ENCODE measurements around the gene DRAM1. TPM values are rescaled to one million over a fixed set of nuclear protein-coding genes. Genes with fewer than 3 reads are reported as not detected.
"Not testable (repeated sequence)": the region's sequence is repeated elsewhere in the genome, so short reads cannot be mapped to it uniquely, and the experiment has no call there.

DRAM1 gene
- total and polyA plus RNA-seq, 2 donors (not counting 1 experiment from before 2014, with no cell fraction given) = 155 to 184 TPM

DNA sequence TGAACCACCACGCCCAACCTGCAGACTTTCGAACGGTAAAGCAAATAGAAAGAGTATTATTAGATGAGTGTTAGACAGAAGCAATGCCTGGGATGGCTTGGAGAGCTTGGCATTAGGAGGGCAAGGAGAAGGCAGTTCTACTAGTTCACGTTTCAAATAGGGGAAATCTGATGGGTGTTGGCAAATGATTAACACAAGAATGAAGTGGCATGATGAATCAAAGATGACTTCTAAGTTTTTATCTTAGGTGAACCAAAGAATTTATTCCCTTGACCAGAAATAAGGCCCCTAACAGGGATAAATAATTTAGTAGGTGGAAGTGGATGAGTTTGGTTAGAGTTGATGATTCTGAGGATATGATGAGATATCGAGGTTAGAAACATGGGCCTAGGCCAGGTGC lies 38.5 kb downstream of the DRAM1 start:
- no peak overlapping the region for H2AFZ ChIP-seq (ENCODE audit: low read length)
- H3K79me2 ChIP-seq (ENCODE audit: control insufficient read depth, insufficient read depth, low read length) = no peaks in the 10 kb centered on the region
- peaks cover 2% of the 10 kb centered on the region for H3K4me1 ChIP-seq (ENCODE audit: control insufficient read depth, extremely low read depth, insufficient read depth, low read length)
- H3K9me3 ChIP-seq (ENCODE audit: control insufficient read depth, insufficient read depth, low read depth, low read length) = no peaks in the 10 kb centered on the region
- TF ChIP-seq EZH2 (IDR thresholded peaks at IDR 0.05; ENCODE audit: low read length, missing control alignments) = no peak
- no peak for TF ChIP-seq CTCF (conservative IDR thresholded peaks at IDR 0.05 in 1 of 2, IDR thresholded peaks at IDR 0.05 in 1 of 2; ENCODE audit: low read depth in 1 of 2, low read length in 2 of 2)
- no peak overlapping the region for H3K9ac ChIP-seq (ENCODE audit: insufficient read depth, low read length)
- H3K4me3 ChIP-seq (replicated peaks in 1 of 4; ENCODE audit: control extremely low read depth in 1 of 4, insufficient read depth in 1 of 4, low read depth in 3 of 4, low read length in 4 of 4) = no peak overlapping the region
- no peaks in the 10 kb centered on the region for H3K27me3 ChIP-seq (ENCODE audit: control insufficient read depth, insufficient read depth, low read length)
- no peak overlapping the region for H3K27ac ChIP-seq (ENCODE audit: insufficient read depth, low read length)
- no peaks in the 10 kb centered on the region for H4K20me1 ChIP-seq (ENCODE audit: control insufficient read depth, extremely low read depth, insufficient read depth, low read length)
- H3K4me2 ChIP-seq (ENCODE audit: extremely low read depth, insufficient read depth, low read length) = no peak overlapping the region
- no peak for DNase-seq (ENCODE audit: low read depth in 2 of 2)
- H3K36me3 ChIP-seq (ENCODE audit: control insufficient read depth, insufficient read depth, low read length) = peaks cover 2% of the 10 kb centered on the region

- not testable (repeated sequence) for H3K79me2 ChIP-seq (ENCODE audit: control insufficient read depth, insufficient read depth, low read length); H3K27ac ChIP-seq (ENCODE audit: insufficient read depth, low read length); H4K20me1 ChIP-seq (ENCODE audit: control insufficient read depth, extremely low read depth, insufficient read depth, low read length); H3K4me3 ChIP-seq (replicated peaks in 1 of 4; ENCODE audit: control extremely low read depth in 1 of 4, insufficient read depth in 1 of 4, low read depth in 3 of 4, low read length in 4 of 4); H3K9me3 ChIP-seq (ENCODE audit: control insufficient read depth, insufficient read depth, low read depth, low read length); H3K4me2 ChIP-seq (ENCODE audit: extremely low read depth, insufficient read depth, low read length); H2AFZ ChIP-seq (ENCODE audit: low read length); DNase-seq (ENCODE audit: low read depth in 2 of 2); H3K9ac ChIP-seq (ENCODE audit: insufficient read depth, low read length); H3K4me1 ChIP-seq (ENCODE audit: control insufficient read depth, extremely low read depth, insufficient read depth, low read length); H3K27me3 ChIP-seq (ENCODE audit: control insufficient read depth, insufficient read depth, low read length); H3K36me3 ChIP-seq (ENCODE audit: control insufficient read depth, insufficient read depth, low read length)
These were observed 41.4 kb downstream of the DRAM1 start for GRCh38 chr12:101918805-101919204.

- TF ChIP-seq CTCF (conservative IDR thresholded peaks at IDR 0.05 in 1 of 2, IDR thresholded peaks at IDR 0.05 in 1 of 2; ENCODE audit: low read depth in 1 of 2, low read length in 2 of 2) = no peak
- no peak for TF ChIP-seq EZH2 (IDR thresholded peaks at IDR 0.05; ENCODE audit: low read length, missing control alignments)
- Histone ChIP-seq H3K9ac (ENCODE audit: insufficient read depth, low read length) (no peak overlapping the region), H3K36me3 (ENCODE audit: control insufficient read depth, insufficient read depth, low read length) (peaks cover 2% of the 10 kb centered on the region), H4K20me1 (ENCODE audit: control insufficient read depth, extremely low read depth, insufficient read depth, low read length) (no peaks in the 10 kb centered on the region), H3K4me1 (ENCODE audit: control insufficient read depth, extremely low read depth, insufficient read depth, low read length) (peaks cover 3% of the 10 kb centered on the region), H3K4me3 (replicated peaks in 1 of 4; ENCODE audit: control extremely low read depth in 1 of 4, insufficient read depth in 1 of 4, low read depth in 3 of 4, low read length in 4 of 4) (no peak overlapping the region), H2AFZ (ENCODE audit: low read length) (no peak overlapping the region), H3K9me3 (ENCODE audit: control insufficient read depth, insufficient read depth, low read depth, low read length) (no peaks in the 10 kb centered on the region), H3K27me3 (ENCODE audit: control insufficient read depth, insufficient read depth, low read length) (no peaks in the 10 kb centered on the region), H3K4me2 (ENCODE audit: extremely low read depth, insufficient read depth, low read length) (no peak overlapping the region), H3K79me2 (ENCODE audit: control insufficient read depth, insufficient read depth, low read length) (no peaks in the 10 kb centered on the region), H3K27ac (ENCODE audit: insufficient read depth, low read length) (no peak overlapping the region)
- DNase-seq (ENCODE audit: low read depth in 2 of 2) = no peak
These were observed 42.1 kb downstream of the DRAM1 start for GRCh38 chr12:101919447-101919846.

Data from fibroblast of lung (primary cell).